ENCODE measurements around the gene LTB4R2. TPM values are rescaled to one million over a fixed set of nuclear protein-coding genes. Genes with fewer than 3 reads are reported as not detected.

LTB4R2 gene
- total RNA-seq, 4 donors from 2014 or later, result 88.1 to 173 (median 147) TPM

- WGBS, 2 donors, result 73 to 74% methylated on average over 9 of the region's 9 CpGs
- no peak for TF ChIP-seq POLR2A (IDR thresholded peaks at IDR 0.05)
- TF ChIP-seq, protein P1, sequence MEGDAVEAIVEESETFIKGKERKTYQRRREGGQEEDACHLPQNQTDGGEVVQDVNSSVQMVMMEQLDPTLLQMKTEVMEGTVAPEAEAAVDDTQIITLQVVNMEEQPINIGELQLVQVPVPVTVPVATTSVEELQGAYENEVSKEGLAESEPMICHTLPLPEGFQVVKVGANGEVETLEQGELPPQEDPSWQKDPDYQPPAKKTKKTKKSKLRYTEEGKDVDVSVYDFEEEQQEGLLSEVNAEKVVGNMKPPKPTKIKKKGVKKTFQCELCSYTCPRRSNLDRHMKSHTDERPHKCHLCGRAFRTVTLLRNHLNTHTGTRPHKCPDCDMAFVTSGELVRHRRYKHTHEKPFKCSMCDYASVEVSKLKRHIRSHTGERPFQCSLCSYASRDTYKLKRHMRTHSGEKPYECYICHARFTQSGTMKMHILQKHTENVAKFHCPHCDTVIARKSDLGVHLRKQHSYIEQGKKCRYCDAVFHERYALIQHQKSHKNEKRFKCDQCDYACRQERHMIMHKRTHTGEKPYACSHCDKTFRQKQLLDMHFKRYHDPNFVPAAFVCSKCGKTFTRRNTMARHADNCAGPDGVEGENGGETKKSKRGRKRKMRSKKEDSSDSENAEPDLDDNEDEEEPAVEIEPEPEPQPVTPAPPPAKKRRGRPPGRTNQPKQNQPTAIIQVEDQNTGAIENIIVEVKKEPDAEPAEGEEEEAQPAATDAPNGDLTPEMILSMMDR (IDR thresholded peaks at IDR 0.05), result no peak
- peak in 1 of 2 donors; percentile 88 for DNase-seq (ENCODE audit: low spot score in 2 of 2)
- intact Hi-C loops (cut with DNase I; ENCODE audit: low total_unique reads), result no loop called here
- no peak overlapping the region for H3K4me3 ChIP-seq (ENCODE audit: low read depth, poor library complexity, severe bottlenecking)
Measured at GRCh38 chr14:24312736-24313507, 3.0 kb downstream of the LTB4R2 start.

DNA sequence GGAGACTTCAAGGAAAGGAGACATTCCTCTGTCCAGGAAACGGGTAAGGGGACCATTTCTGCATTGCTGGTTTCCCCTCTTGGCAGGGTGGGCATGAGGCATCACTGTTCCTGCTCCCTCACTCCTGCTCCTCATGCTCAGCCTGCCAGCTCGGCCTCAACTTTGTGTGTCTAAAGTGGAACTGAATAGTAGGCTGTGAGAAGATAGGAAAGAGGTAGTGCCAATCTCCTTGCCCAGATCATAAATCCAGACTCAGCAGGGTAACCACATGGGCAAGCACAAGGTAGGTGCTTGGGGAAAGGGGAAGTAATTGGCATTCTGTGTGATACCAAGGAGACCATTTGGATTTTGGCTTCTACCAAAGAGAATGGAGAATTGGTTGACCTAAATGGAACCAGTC lies 4.0 kb downstream of the LTB4R2 start:
- no peak for DNase-seq (ENCODE audit: low spot score in 2 of 2)
- intact Hi-C loops (cut with DNase I; ENCODE audit: low total_unique reads), result no loop called here
- TF ChIP-seq POLR2A (IDR thresholded peaks at IDR 0.05), result no peak
- TF ChIP-seq, protein P1 (IDR thresholded peaks at IDR 0.05), result no peak
- WGBS, 2 donors, result 61 to 71% methylated on average over 2 of the region's 2 CpGs
- H3K4me3 ChIP-seq (ENCODE audit: low read depth, poor library complexity, severe bottlenecking), result no peak overlapping the region

- WGBS, 2 donors, result 43 to 53% methylated on average over 5 of the region's 5 CpGs
- intact Hi-C loops (cut with DNase I; ENCODE audit: low total_unique reads), result no loop called here
- TF ChIP-seq POLR2A (IDR thresholded peaks at IDR 0.05), result no peak
- TF ChIP-seq, protein P1 (IDR thresholded peaks at IDR 0.05), result no peak
- no peak overlapping the region for H3K4me3 ChIP-seq (ENCODE audit: low read depth, poor library complexity, severe bottlenecking)
- DNase-seq (ENCODE audit: low spot score in 2 of 2), result peak in 1 of 2 donors; percentile 87
Measured at GRCh38 chr14:24314377-24315193, 4.6 kb downstream of the LTB4R2 start.

- no peak for TF ChIP-seq POLR2A (IDR thresholded peaks at IDR 0.05)
- TF ChIP-seq, protein P1 (IDR thresholded peaks at IDR 0.05), result no peak
- WGBS, 2 donors, result 59 to 67% methylated on average over 10 of the region's 10 CpGs
- no peak overlapping the region for H3K4me3 ChIP-seq (ENCODE audit: low read depth, poor library complexity, severe bottlenecking)
- intact Hi-C loops (cut with DNase I; ENCODE audit: low total_unique reads), result no loop called here
- no peak for DNase-seq (ENCODE audit: low spot score in 2 of 2)
Measured at GRCh38 chr14:24315243-24315806, 5.4 kb downstream of the LTB4R2 start.

DNA sequence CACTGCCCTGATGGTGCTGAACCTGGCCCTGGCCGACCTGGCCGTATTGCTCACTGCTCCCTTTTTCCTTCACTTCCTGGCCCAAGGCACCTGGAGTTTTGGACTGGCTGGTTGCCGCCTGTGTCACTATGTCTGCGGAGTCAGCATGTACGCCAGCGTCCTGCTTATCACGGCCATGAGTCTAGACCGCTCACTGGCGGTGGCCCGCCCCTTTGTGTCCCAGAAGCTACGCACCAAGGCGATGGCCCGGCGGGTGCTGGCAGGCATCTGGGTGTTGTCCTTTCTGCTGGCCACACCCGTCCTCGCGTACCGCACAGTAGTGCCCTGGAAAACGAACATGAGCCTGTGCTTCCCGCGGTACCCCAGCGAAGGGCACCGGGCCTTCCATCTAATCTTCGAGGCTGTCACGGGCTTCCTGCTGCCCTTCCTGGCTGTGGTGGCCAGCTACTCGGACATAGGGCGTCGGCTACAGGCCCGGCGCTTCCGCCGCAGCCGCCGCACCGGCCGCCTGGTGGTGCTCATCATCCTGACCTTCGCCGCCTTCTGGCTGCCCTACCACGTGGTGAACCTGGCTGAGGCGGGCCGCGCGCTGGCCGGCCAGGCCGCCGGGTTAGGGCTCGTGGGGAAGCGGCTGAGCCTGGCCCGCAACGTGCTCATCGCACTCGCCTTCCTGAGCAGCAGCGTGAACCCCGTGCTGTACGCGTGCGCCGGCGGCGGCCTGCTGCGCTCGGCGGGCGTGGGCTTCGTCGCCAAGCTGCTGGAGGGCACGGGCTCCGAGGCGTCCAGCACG lies 6.1 kb downstream of the LTB4R2 start:
- H3K4me3 ChIP-seq (ENCODE audit: low read depth, poor library complexity, severe bottlenecking), result no peak overlapping the region
- DNase-seq (ENCODE audit: low spot score in 2 of 2), result peak in 1 of 2 donors; percentile 91
- WGBS, 2 donors, result 35% methylated on average over 56 to 70 of the region's 70 CpGs
- no peak for TF ChIP-seq POLR2A (IDR thresholded peaks at IDR 0.05)
- TF ChIP-seq, protein P1 (IDR thresholded peaks at IDR 0.05), result peak in 1 of 3 donors; percentile 62
- intact Hi-C loops (cut with DNase I; ENCODE audit: low total_unique reads), result no loop called here

All from lower leg skin (tissue), 4 donors.